ENCODE data around the gene ATP2B2. TPM values are rescaled to one million over a fixed set of nuclear protein-coding genes. Genes with fewer than 3 reads are reported as not detected.

Gene ATP2B2
- total RNA-seq, 1 donor from 2014 or later, result 0.13 TPM

DNA sequence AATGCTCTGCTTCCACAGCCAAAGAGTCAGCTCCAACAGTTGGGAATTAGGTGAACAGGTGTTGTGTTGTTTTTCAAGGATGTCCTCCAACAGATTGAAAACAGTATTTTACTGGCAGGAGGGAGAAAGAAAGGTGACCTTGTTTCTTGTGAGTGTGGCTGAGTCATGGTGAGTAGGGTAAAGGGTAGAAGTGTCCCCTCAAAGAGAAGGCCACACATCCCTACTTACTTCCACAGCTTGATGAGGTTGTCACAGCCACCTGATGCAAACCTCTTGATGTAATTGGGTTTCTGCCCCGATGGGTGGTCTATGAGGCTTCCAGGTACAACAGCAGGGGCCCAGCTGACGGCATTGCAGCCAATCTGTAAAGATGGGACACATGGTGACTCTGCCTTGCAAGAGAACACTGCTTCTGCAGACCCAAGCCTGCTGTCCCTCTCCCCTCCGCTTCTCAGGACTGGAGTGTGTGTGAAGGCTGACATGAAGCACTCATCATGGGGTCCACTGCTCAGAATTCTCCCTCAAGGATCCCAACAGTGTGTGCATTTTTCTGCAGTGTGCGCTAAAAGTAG is 200.0 kb downstream of the ATP2B2 start:
- no peaks in the 10 kb centered on the region for H3K4me1 Mint-ChIP-seq (ENCODE audit: unreplicated experiment)
- no peak overlapping the region for H3K27ac Mint-ChIP-seq (ENCODE audit: unreplicated experiment)
- TF ChIP-seq CTCF (IDR thresholded peaks at IDR 0.05), result no peak
- peaks cover 69% of the 10 kb centered on the region for H3K36me3 Mint-ChIP-seq (ENCODE audit: unreplicated experiment)
- no peaks in the 10 kb centered on the region for H3K27me3 Mint-ChIP-seq (ENCODE audit: unreplicated experiment)
- H3K9me3 Mint-ChIP-seq (ENCODE audit: unreplicated experiment), result no peaks in the 10 kb centered on the region
- no peak for DNase-seq (ENCODE audit: extremely low spot score, unreplicated experiment)
- no peak overlapping the region for H3K4me3 Mint-ChIP-seq (ENCODE audit: unreplicated experiment)

GRCh38 chr3:10304905-10305304 is 200.5 kb downstream of the ATP2B2 start:
- no peak for TF ChIP-seq CTCF (IDR thresholded peaks at IDR 0.05)
- no peaks in the 10 kb centered on the region for H3K9me3 Mint-ChIP-seq (ENCODE audit: unreplicated experiment)

DNA sequence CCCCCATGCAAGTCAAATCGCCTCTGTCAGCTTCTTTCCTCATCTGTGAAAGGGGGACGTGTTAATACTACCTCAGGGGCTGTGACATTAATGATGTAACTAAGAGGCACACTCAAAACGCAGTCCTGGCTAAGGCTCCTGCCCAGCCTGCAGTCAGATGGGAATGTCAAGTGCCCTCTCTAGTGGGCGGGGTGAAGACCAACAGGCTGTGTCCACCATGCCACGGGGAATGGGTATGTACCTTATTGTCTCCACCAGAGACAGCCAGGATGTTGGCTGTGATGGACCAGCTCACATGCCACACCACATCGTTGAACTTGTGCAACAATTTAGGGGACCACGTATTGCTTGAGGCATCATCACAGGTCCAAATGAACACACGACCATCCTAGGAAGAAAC is 201.6 kb downstream of the ATP2B2 start:
- no peaks in the 10 kb centered on the region for H3K27me3 Mint-ChIP-seq (ENCODE audit: unreplicated experiment)
- no peak for DNase-seq (ENCODE audit: extremely low spot score, unreplicated experiment)
- H3K9me3 Mint-ChIP-seq (ENCODE audit: unreplicated experiment), result no peaks in the 10 kb centered on the region
- H3K27ac Mint-ChIP-seq (ENCODE audit: unreplicated experiment), result no peak overlapping the region
- H3K4me1 Mint-ChIP-seq (ENCODE audit: unreplicated experiment), result no peaks in the 10 kb centered on the region
- no peak overlapping the region for H3K4me3 Mint-ChIP-seq (ENCODE audit: unreplicated experiment)
- TF ChIP-seq CTCF (IDR thresholded peaks at IDR 0.05), result no peak
- peaks cover 68% of the 10 kb centered on the region for H3K36me3 Mint-ChIP-seq (ENCODE audit: unreplicated experiment)

More at GRCh38 chr3:10304905-10305304, 200.5 kb downstream of the ATP2B2 start:
- no peaks in the 10 kb centered on the region for H3K4me1 Mint-ChIP-seq (ENCODE audit: unreplicated experiment)
- no peaks in the 10 kb centered on the region for H3K27me3 Mint-ChIP-seq (ENCODE audit: unreplicated experiment)
- H3K4me3 Mint-ChIP-seq (ENCODE audit: unreplicated experiment), result no peak overlapping the region
- no peak overlapping the region for H3K27ac Mint-ChIP-seq (ENCODE audit: unreplicated experiment)
- H3K36me3 Mint-ChIP-seq (ENCODE audit: unreplicated experiment), result peaks cover 68% of the 10 kb centered on the region
- no peak for DNase-seq (ENCODE audit: extremely low spot score, unreplicated experiment)

- Mint-ChIP-seq H3K4me1 (ENCODE audit: unreplicated experiment) (no peaks in the 10 kb centered on the region), H3K27me3 (ENCODE audit: unreplicated experiment) (no peaks in the 10 kb centered on the region), H3K27ac (ENCODE audit: unreplicated experiment) (no peak overlapping the region), H3K36me3 (ENCODE audit: unreplicated experiment) (peaks cover 62% of the 10 kb centered on the region), H3K9me3 (ENCODE audit: unreplicated experiment) (no peaks in the 10 kb centered on the region), H3K4me3 (ENCODE audit: unreplicated experiment) (no peak overlapping the region)
- DNase-seq (ENCODE audit: extremely low spot score, unreplicated experiment), result no peak
- TF ChIP-seq CTCF (IDR thresholded peaks at IDR 0.05), result no peak
Observed at GRCh38 chr3:10303105-10303504, 202.3 kb downstream of the ATP2B2 start.

GRCh38 chr3:10300087-10300486 is 205.3 kb downstream of the ATP2B2 start:
- no peak for DNase-seq (ENCODE audit: extremely low spot score, unreplicated experiment)
- H3K4me3 Mint-ChIP-seq (ENCODE audit: unreplicated experiment), result no peak overlapping the region
- no peaks in the 10 kb centered on the region for H3K27me3 Mint-ChIP-seq (ENCODE audit: unreplicated experiment)
- H3K4me1 Mint-ChIP-seq (ENCODE audit: unreplicated experiment), result no peaks in the 10 kb centered on the region
- TF ChIP-seq CTCF (IDR thresholded peaks at IDR 0.05), result no peak
- no peaks in the 10 kb centered on the region for H3K9me3 Mint-ChIP-seq (ENCODE audit: unreplicated experiment)
- peaks cover 41% of the 10 kb centered on the region for H3K36me3 Mint-ChIP-seq (ENCODE audit: unreplicated experiment)
- no peak overlapping the region for H3K27ac Mint-ChIP-seq (ENCODE audit: unreplicated experiment)
